C4-2B (cell line): ENCODE results near the gene GANAB.

Experiments used
- H3K27ac ChIP-seq: fragments of 450-650 bp; 2 replicates; pipeline ENCODE4 v1.5.1; 2017
- ZFX ChIP-seq: fragments of 450-650 bp; IDR thresholded peaks from 2 replicates; pipeline ENCODE4 v1.6.1; 2017
- TF ChIP-seq, protein P1 (sequence below): fragments of 450-650 bp; conservative IDR thresholded peaks from 2 replicates; pipeline ENCODE4 v1.5.1; 2017; ENCODE audit warnings: mild to moderate bottlenecking

GANAB gene

DNA sequence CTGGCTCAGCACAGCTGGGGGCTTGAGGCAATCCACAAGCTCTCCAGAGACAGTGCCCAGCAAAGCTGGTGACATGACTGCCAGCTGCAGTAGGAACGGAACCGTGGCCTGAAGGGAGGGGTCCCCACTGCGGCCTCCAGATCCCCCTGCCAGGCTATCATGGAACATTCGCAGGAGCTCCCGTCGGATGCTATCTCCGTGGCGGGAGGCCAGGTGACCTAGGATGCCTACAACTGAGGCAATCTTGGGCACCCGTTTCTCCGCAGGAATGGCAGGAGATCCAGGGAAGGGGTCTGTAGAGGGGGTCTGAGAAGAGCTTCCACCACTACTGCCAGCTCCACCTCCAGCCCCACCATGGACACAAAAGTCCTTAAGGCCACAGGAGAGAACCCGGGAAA is 2.6 kb upstream of the GANAB start:
- no peak overlapping the region for H3K27ac ChIP-seq
- no peak for TF ChIP-seq ZFX
- TF ChIP-seq, protein P1, sequence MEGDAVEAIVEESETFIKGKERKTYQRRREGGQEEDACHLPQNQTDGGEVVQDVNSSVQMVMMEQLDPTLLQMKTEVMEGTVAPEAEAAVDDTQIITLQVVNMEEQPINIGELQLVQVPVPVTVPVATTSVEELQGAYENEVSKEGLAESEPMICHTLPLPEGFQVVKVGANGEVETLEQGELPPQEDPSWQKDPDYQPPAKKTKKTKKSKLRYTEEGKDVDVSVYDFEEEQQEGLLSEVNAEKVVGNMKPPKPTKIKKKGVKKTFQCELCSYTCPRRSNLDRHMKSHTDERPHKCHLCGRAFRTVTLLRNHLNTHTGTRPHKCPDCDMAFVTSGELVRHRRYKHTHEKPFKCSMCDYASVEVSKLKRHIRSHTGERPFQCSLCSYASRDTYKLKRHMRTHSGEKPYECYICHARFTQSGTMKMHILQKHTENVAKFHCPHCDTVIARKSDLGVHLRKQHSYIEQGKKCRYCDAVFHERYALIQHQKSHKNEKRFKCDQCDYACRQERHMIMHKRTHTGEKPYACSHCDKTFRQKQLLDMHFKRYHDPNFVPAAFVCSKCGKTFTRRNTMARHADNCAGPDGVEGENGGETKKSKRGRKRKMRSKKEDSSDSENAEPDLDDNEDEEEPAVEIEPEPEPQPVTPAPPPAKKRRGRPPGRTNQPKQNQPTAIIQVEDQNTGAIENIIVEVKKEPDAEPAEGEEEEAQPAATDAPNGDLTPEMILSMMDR = no peak

DNA sequence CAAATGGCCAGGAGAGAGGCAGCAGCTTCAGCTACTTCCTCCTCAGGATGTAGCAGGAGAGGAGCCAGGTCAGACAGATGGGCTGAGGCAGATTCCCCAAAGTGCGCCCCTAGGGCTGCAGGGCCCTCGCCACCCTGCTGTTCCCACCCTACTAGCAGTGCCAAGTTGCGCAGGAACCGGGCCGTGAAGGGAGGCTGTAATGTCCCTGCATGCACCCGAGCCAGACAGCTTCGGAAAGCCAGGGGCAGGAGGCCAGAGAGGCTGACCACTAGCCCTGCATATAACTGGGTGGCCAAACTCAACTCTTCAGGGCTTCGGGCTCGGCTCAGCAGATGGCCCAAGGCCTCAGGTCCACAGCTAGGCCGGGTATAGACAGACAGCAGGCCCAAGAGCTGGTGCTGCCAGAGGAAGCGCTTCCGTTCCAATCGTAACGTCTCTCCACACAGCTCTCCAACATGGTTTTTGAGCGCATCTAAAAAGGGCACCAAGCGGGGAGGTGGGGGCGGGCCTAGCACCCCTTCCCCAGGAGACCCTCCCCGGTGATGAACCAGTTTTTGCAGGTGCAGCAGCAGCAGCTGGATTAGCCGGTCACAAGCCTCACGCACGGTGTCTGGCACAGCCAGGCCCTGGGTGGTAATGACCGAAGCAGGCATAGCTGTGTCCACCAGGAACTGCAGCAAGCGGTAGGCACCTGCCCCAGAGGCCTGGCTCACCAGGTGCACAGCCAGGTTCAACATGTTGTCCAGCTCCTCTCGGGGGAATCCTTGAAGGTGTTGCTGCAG is 2.0 kb upstream of the GANAB start:
- TF ChIP-seq, protein P1 = no peak
- no peak for TF ChIP-seq ZFX
- H3K27ac ChIP-seq = peak overlapping the region; percentile 97

DNA sequence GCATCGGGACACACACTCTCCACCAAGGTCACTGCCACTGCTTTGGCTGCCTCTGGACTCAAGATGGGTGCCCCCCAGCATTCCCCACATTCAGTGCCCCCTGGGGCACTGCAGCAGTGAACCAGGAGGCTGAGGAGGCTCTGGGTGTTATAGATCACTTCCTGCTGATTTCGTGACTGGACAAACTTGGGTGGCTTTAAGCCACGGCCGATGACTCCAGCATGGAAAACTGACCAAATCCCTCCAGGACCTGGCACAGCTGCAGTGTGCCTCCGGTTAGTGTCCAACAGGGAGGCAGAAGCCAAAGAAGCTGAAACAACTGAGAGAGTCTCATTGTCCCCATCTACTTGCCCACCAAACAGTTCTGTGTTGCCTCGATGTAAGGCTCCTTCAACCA is 1.2 kb upstream of the GANAB start:
- H3K27ac ChIP-seq = peak overlapping the region; percentile 97
- no peak for TF ChIP-seq ZFX
- TF ChIP-seq, protein P1 = no peak

DNA sequence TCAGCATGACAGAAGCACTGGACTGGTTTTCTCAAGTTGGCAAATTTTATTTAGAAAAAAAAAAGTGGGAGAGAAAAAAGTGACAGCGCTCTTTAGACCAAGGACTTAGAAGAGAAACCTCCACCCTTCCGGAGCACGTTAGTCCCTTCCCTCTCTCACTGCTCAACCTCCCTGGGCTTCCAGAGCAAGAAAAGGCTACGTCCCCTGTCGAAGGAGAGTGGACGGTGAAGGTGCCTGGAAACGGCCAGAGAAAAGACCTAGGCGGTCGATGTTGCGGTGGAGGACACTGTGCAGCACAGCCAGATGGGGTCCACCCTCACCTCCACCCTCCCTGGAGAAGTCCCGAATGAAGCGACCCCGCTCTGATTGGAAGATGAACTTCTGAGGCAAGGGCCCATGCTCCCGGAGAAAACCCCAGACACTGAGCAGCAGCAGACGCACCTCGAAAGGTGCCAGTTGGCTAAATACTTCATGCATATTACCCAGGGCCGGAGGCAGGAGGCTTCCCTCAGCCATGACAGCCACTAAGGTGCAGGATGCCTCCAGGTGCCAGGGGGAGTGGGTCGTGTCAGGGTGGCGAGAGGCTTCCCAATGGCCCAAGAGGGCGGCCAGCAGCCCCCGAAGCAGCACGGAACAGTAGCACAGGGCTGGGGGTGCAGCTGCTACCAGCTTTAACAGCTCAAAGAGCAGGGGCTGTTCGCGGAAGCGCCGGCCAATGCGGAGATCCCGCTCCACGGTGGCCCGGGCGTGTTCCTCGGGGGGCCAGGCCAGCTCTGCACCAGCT is 604 bp upstream of the GANAB start:
- TF ChIP-seq ZFX = no peak
- TF ChIP-seq, protein P1 = no peak
- peak overlapping the region; percentile 97 for H3K27ac ChIP-seq

DNA sequence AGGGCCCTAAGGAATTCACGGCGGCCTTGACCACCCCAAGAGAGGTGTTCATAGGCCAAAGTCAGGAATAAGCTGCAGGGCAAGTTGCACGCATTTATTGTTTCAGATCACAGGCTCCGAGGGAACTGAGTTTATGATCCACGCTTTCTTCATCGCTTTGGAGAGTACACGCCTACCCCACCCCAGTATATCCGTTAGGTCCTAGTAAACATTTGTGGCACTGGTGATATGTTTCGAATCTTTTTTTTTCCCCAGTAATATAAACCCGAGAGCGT is 805 bp downstream of the GANAB start:
- peak overlapping the region; percentile 97 for H3K27ac ChIP-seq
- TF ChIP-seq ZFX = no peak
- TF ChIP-seq, protein P1 = no peak

DNA sequence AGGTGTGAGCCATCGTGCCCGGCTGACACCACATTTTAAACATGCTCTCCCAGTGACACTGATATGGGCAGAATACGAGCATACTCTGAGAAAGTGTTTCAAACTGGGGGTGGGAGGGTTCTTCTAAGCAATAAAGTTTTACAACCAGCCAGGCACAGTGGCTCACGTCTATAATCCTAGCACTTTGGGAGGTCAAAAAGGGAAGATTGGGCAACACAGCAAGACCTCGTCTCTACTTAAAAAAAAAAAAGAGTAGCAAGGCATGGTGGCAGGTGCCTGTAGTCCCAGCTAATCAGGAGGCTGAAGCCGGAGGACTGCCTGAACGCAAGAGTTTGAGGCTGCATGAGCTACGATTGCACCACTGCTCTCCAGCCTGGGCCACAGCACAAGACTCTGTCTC is 2.2 kb downstream of the GANAB start:
- no peak overlapping the region for H3K27ac ChIP-seq
- TF ChIP-seq ZFX = no peak
- TF ChIP-seq, protein P1 = no peak

DNA sequence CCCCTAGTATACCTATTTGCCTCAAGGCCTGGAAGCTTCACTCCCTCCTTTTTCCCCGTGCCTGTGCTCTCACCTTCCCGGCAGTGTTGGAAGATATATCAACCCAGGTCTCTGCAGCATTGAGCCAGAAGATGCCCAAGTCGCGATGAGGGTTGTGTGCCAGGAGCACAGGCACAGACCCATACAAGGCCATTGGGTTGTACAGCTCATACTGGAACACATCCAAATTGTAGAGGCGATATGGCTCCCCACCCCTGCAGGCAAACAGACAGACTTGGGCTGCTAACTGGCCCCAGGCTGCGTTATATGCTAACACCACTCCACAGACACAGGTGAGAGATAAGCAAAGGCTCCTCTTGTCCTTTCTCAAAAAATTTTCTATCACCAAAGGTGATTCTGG is 13.9 kb downstream of the GANAB start:
- H3K27ac ChIP-seq = no peak overlapping the region
- TF ChIP-seq, protein P1 = no peak
- TF ChIP-seq ZFX = no peak
